H9 (cell line): Measurements from ENCODE around the gene DAB1. TPM values are rescaled to one million over a fixed set of nuclear protein-coding genes. Genes with fewer than 3 reads are reported as not detected.

Experiments
- DNase-seq: peaks from one replicate; pipeline ENCODE4 v3.0.0-alpha.2; 2017
- H2AFZ ChIP-seq: one replicate; pipeline ENCODE4 v1.6.1; 2013; ENCODE audit warnings: mild to moderate bottlenecking, low read length, control low read depth, moderate library complexity
- H2AK5ac ChIP-seq: 2 replicates; pipeline ENCODE4 v1.6.1; 2013; ENCODE audit warnings: low read length, control low read depth, mixed read lengths; ENCODE audit not compliant: insufficient read length
- H2BK120ac ChIP-seq: one replicate; pipeline ENCODE4 v1.6.1; 2013; ENCODE audit warnings: low read depth, mild to moderate bottlenecking, low read length, control low read depth, inconsistent platforms; ENCODE audit not compliant: poor library complexity, severe bottlenecking
- H2BK12ac ChIP-seq: 2 replicates; pipeline ENCODE4 v1.6.1; 2013; ENCODE audit warnings: low read length, control low read depth, mixed read lengths, low read depth; ENCODE audit not compliant: insufficient read length
- H2BK15ac ChIP-seq: 2 replicates; pipeline ENCODE4 v1.6.1; 2013; ENCODE audit warnings: low read depth, low read length, control low read depth
- H2BK20ac ChIP-seq: one replicate; pipeline ENCODE4 v1.6.1; 2013; ENCODE audit warnings: low read depth, mild to moderate bottlenecking, low read length, control low read depth, inconsistent platforms; ENCODE audit not compliant: poor library complexity, severe bottlenecking
- H2BK5ac ChIP-seq: 2 replicates; pipeline ENCODE4 v1.6.1; 2013; ENCODE audit warnings: low read length, control low read depth, mixed read lengths; ENCODE audit not compliant: insufficient read length
- H3K14ac ChIP-seq: 2 replicates; pipeline ENCODE4 v1.6.1; 2013; ENCODE audit warnings: low read length, control low read depth; ENCODE audit not compliant: insufficient read depth
- H3K18ac ChIP-seq: 2 replicates; pipeline ENCODE4 v1.6.1; 2013; ENCODE audit warnings: low read depth, mild to moderate bottlenecking, mixed read lengths, low read length, control low read depth; ENCODE audit not compliant: insufficient read length
- H3K23ac ChIP-seq: 2 replicates; pipeline ENCODE4 v1.6.1; 2013; ENCODE audit warnings: low read length, control low read depth, mixed read lengths, low read depth; ENCODE audit not compliant: insufficient read length
- H3K23me2 ChIP-seq: 2 replicates; pipeline ENCODE4 v1.6.1; 2013; ENCODE audit warnings: low read depth, mild to moderate bottlenecking, mixed read lengths, low read length, control low read depth; ENCODE audit not compliant: insufficient read length, poor library complexity, severe bottlenecking
- H3K27ac ChIP-seq: 2 replicates; pipeline ENCODE4 v1.5.1; 2013; ENCODE audit warnings: low read length, control low read depth, mixed read lengths, low read depth; ENCODE audit not compliant: insufficient read length
- H3K27me3 ChIP-seq: 2 replicates; pipeline ENCODE4 v1.6.1; 2013; ENCODE audit warnings: low read length, control low read depth, inconsistent platforms; ENCODE audit not compliant: insufficient read depth
- H3K4ac ChIP-seq: 2 replicates; pipeline ENCODE4 v1.6.1; 2013; ENCODE audit warnings: low read depth, mild to moderate bottlenecking, control low read depth, inconsistent platforms, low read length, moderate library complexity
- H3K4me1 ChIP-seq: 2 replicates; pipeline ENCODE4 v1.6.1; 2013; ENCODE audit warnings: low read length, control low read depth, inconsistent platforms; ENCODE audit not compliant: insufficient read depth
- H3K4me2 ChIP-seq: 2 replicates; pipeline ENCODE4 v1.6.1; 2013; ENCODE audit warnings: low read length, control low read depth, mixed read lengths; ENCODE audit not compliant: insufficient read length, insufficient read depth
- H3K56ac ChIP-seq: 2 replicates; pipeline ENCODE4 v1.6.1; 2013; ENCODE audit warnings: low read depth, mild to moderate bottlenecking, mixed read lengths, low read length, control low read depth; ENCODE audit not compliant: insufficient read length
- H3K79me1 ChIP-seq: 2 replicates; pipeline ENCODE4 v1.6.1; 2013; ENCODE audit warnings: low read depth, mild to moderate bottlenecking, moderate library complexity, low read length, control low read depth, inconsistent platforms; ENCODE audit not compliant: insufficient read depth, poor library complexity, severe bottlenecking
- H3K79me2 ChIP-seq: 2 replicates; pipeline ENCODE4 v1.6.1; 2013; ENCODE audit warnings: low read length, control low read depth, inconsistent platforms; ENCODE audit not compliant: insufficient read depth
- H3K9ac ChIP-seq: 2 replicates; pipeline ENCODE4 v1.6.1; 2013; ENCODE audit warnings: low read length, control low read depth, mixed read lengths; ENCODE audit not compliant: insufficient read length; ENCODE audit errors: extremely low read depth
- H3K9me3 ChIP-seq: one replicate; pipeline ENCODE4 v1.6.1; 2013; ENCODE audit warnings: low read depth, low read length, inconsistent platforms; ENCODE audit not compliant: control insufficient read depth
- H3T11ph ChIP-seq: one replicate; pipeline ENCODE4 v1.6.1; 2013; ENCODE audit warnings: mild to moderate bottlenecking, low read length, control low read depth, inconsistent platforms
- H4K20me1 ChIP-seq: one replicate; pipeline ENCODE4 v1.6.1; 2013; ENCODE audit not compliant: control insufficient read depth, insufficient read length, insufficient read depth
- H4K5ac ChIP-seq: 2 replicates; pipeline ENCODE4 v1.6.1; 2013; ENCODE audit warnings: low read depth, mild to moderate bottlenecking, mixed read lengths, low read length, control low read depth; ENCODE audit not compliant: insufficient read length
- H4K8ac ChIP-seq: replicated peaks from 2 replicates; pipeline ENCODE4 v1.6.1; 2013; ENCODE audit warnings: low read length, control low read depth, mixed read lengths, low read depth; ENCODE audit not compliant: insufficient read length
- H4K91ac ChIP-seq: 2 replicates; pipeline ENCODE4 v1.6.1; 2013; ENCODE audit warnings: low read depth, mild to moderate bottlenecking, moderate library complexity, mixed read lengths, low read length, control low read depth; ENCODE audit not compliant: insufficient read length
- H3K27ac Mint-ChIP-seq, 3 experiments: 2 replicates in 2 of 3; 3 replicates in 1 of 3; pipeline ENCODE4 v1.8.0; 2020 to 2021; ENCODE audit warnings: mixed read lengths in 3 of 3, mild to moderate bottlenecking in 1 of 3, moderate library complexity in 1 of 3
- H3K27me3 Mint-ChIP-seq: 2 replicates; pipeline ENCODE4 v1.8.0; 2021; ENCODE audit warnings: low read depth, mild to moderate bottlenecking, moderate library complexity, mixed read lengths
- H3K36me3 Mint-ChIP-seq, 3 experiments: 2 replicates in 2 of 3; 3 replicates in 1 of 3; pipeline ENCODE4 v1.8.0; 2020 to 2021; ENCODE audit warnings: low read depth in 3 of 3, mixed read lengths in 3 of 3; ENCODE audit not compliant: insufficient read depth in 1 of 3
- H3K4me1 Mint-ChIP-seq, 2 experiments: 2 replicates each; pipeline ENCODE4 v1.8.0; 2020; ENCODE audit warnings: mixed read lengths in 2 of 2
- H3K4me3 Mint-ChIP-seq, 2 experiments: 2 replicates in 1 of 2; 3 replicates in 1 of 2; pipeline ENCODE4 v1.8.0; 2020 to 2021; ENCODE audit warnings: mild to moderate bottlenecking in 2 of 2, mixed read lengths in 2 of 2, moderate library complexity in 1 of 2
- H3K9me3 Mint-ChIP-seq, 2 experiments: 2 replicates in 1 of 2; 3 replicates in 1 of 2; pipeline ENCODE4 v1.8.0; 2020; ENCODE audit warnings: mild to moderate bottlenecking in 2 of 2, mixed read lengths in 2 of 2, moderate library complexity in 1 of 2
- CTCF ChIP-seq: fragments of 200-600 bp; sonication (generic); conservative IDR thresholded peaks from 3 replicates; pipeline ENCODE4 v1.8.0; 2021; ENCODE audit warnings: antibody characterized with exemption, mild to moderate bottlenecking
- WGBS: extraction: QIAGEN DNeasy Blood & Tissue Kit; methylation state at CpG from one replicate; pipeline ENCODE4 v1.1.7; 2013; ENCODE audit warnings: missing lambda C conversion rate, low lambda C conversion rate, mixed read lengths; ENCODE audit not compliant: insufficient read length; ENCODE audit errors: extremely low coverage; 5-methylcytosine and 5-hydroxymethylcytosine counted together
- total RNA-seq: library from RNA; stranded (reverse); gene quantifications from 2 replicates; pipeline ENCODE4 v1.2.1, GENCODE V29; 2021

DAB1 gene
- total RNA-seq, 1 experiment from 2014 or later, result 9.3 TPM

GRCh38 chr1:57341721-57342120 is 82.1 kb downstream of the DAB1 start:
- no peak overlapping the region for H4K8ac ChIP-seq
- no peak overlapping the region for H4K91ac ChIP-seq
- H3K4ac ChIP-seq, result no peak overlapping the region
- no peak overlapping the region for H3T11ph ChIP-seq
- no peaks in the 10 kb centered on the region for H3K27me3 ChIP-seq
- H2BK120ac ChIP-seq, result no peak overlapping the region
- no peak overlapping the region for H2BK20ac ChIP-seq
- TF ChIP-seq CTCF, result no peak
- no peak overlapping the region for H2AK5ac ChIP-seq
- Mint-ChIP-seq H3K27me3 (no peaks in the 10 kb centered on the region), H3K36me3 (no peaks in the 10 kb centered on the region; a peak in 1 of 7 replicates), H3K4me3 (no peak overlapping the region), H3K9me3 (no peaks in the 10 kb centered on the region), H3K27ac (no peak overlapping the region), H3K4me1 (peaks cover 13 to 19% of the 10 kb centered on the region in 2 experiments)
- no peak for DNase-seq
- H3K14ac ChIP-seq, result no peak overlapping the region
- no peak overlapping the region for H3K27ac ChIP-seq
- H3K4me1 ChIP-seq, result peaks cover 2% of the 10 kb centered on the region; the same call in 1 of the 2 replicates
- H3K9ac ChIP-seq, result no peak overlapping the region
- H3K23ac ChIP-seq, result no peak overlapping the region
- WGBS, result no CpG with 5 or more reads among the region's 3 CpGs
- no peak overlapping the region for H3K56ac ChIP-seq
- no peaks in the 10 kb centered on the region for H3K23me2 ChIP-seq
- H3K18ac ChIP-seq, result no peak overlapping the region
- H3K4me2 ChIP-seq, result no peak overlapping the region
- H2AFZ ChIP-seq, result no peak overlapping the region
- H4K20me1 ChIP-seq, result no peaks in the 10 kb centered on the region
- H3K79me2 ChIP-seq, result no peaks in the 10 kb centered on the region
- H2BK15ac ChIP-seq, result no peak overlapping the region
- no peak overlapping the region for H2BK5ac ChIP-seq
- no peak overlapping the region for H4K5ac ChIP-seq
- no peak overlapping the region for H2BK12ac ChIP-seq
- H3K9me3 ChIP-seq, result no peaks in the 10 kb centered on the region
- H3K79me1 ChIP-seq, result no peaks in the 10 kb centered on the region
